Measurements from ENCODE around the gene SMC4.
"Not testable (repeated sequence)": the region's sequence is repeated elsewhere in the genome, so short reads cannot be mapped to it uniquely, and the experiment has no call there.

Gene SMC4

GRCh38 chr3:160399125-160400029 lies at the start of gene SMC4, which contains the start of gene IFT80:
Gene SMC4, plus strand, starts transcription at chr3:160399650. Its CDS starts 1,177 bp downstream, at chr3:160400827.
Gene IFT80, minus strand, starts transcription at chr3:160399225. Its CDS starts 14,625 bp downstream, at chr3:160384600.
- peak; percentile 88 to 91 for DNase-seq (ENCODE audit: low read depth in 2 of 2)

- DNase-seq (ENCODE audit: low read depth in 2 of 2): no peak
Measured at GRCh38 chr3:160355826-160356225, 43.6 kb upstream of the SMC4 start.

GRCh38 chr3:160362896-160363295 lies 36.6 kb upstream of the SMC4 start:
- not testable (repeated sequence) for DNase-seq (ENCODE audit: low read depth in 2 of 2)

GRCh38 chr3:160365869-160366522 lies 33.5 kb upstream of the SMC4 start:
- no peak for DNase-seq (ENCODE audit: low read depth in 2 of 2)

GRCh38 chr3:160368804-160369203 lies 30.6 kb upstream of the SMC4 start:
- DNase-seq (ENCODE audit: low read depth in 2 of 2): no peak

GRCh38 chr3:160369784-160370183 lies 29.7 kb upstream of the SMC4 start:
- DNase-seq (ENCODE audit: low read depth in 2 of 2): no peak

- no peak for DNase-seq (ENCODE audit: low read depth in 2 of 2)
Measured at GRCh38 chr3:160370987-160371857, 28.2 kb upstream of the SMC4 start.

GRCh38 chr3:160372780-160373179 lies 26.7 kb upstream of the SMC4 start:
- no peak for DNase-seq (ENCODE audit: low read depth in 2 of 2)

GRCh38 chr3:160373655-160374054 lies 25.8 kb upstream of the SMC4 start:
- no peak for DNase-seq (ENCODE audit: low read depth in 2 of 2)

GRCh38 chr3:160374472-160374871 lies 25.0 kb upstream of the SMC4 start:
- DNase-seq (ENCODE audit: low read depth in 2 of 2): no peak

GRCh38 chr3:160374925-160375324 lies 24.5 kb upstream of the SMC4 start:
- no peak for DNase-seq (ENCODE audit: low read depth in 2 of 2)

- no peak for DNase-seq (ENCODE audit: low read depth in 2 of 2)
Measured at GRCh38 chr3:160376681-160377080, 22.8 kb upstream of the SMC4 start.

GRCh38 chr3:160378331-160379109 lies 20.9 kb upstream of the SMC4 start:
- DNase-seq (ENCODE audit: low read depth in 2 of 2): no peak

- DNase-seq (ENCODE audit: low read depth in 2 of 2): no peak
Measured at GRCh38 chr3:160379628-160380214, 19.7 kb upstream of the SMC4 start.

GRCh38 chr3:160381470-160381869 lies 18.0 kb upstream of the SMC4 start:
- no peak for DNase-seq (ENCODE audit: low read depth in 2 of 2)

GRCh38 chr3:160384639-160385318 lies 14.7 kb upstream of the SMC4 start:
- DNase-seq (ENCODE audit: low read depth in 2 of 2): no peak

GRCh38 chr3:160390565-160391138 lies 8.8 kb upstream of the SMC4 start:
- DNase-seq (ENCODE audit: low read depth in 2 of 2): no peak

- DNase-seq (ENCODE audit: low read depth in 2 of 2): no peak
Measured at GRCh38 chr3:160392798-160393197, 6.7 kb upstream of the SMC4 start.

GRCh38 chr3:160393346-160394008 lies 6.0 kb upstream of the SMC4 start:
- DNase-seq (ENCODE audit: low read depth in 2 of 2): no peak
